ENCODE measurements around the gene MSTO1.

- TF ChIP-seq POLR2A (IDR thresholded peaks at IDR 0.05; ENCODE audit: low read depth, low read length): no peak
- TF ChIP-seq TAF1 (IDR thresholded peaks at IDR 0.05; ENCODE audit: borderline replicate concordance, low read depth, low read length): no peak
Observed at GRCh38 chr1:155649676-155650075, 39.7 kb downstream of the MSTO1 start.

Data from GM12892 (cell line).